Activated CD4-positive, CD25-positive, alpha-beta regulatory T cell treated with anti-CD3 and anti-CD28 coated beads, Interleukin-2, amount 50 U/mL, for 24 hours (primary cell): ENCODE measurements around the gene DENND1B.

Experiments used
- ATAC-seq, 2 donors: fragments of 150-1000 bp; cut with Tn5 transposase; one replicate each; pipeline ENCODE4 v1.10.0; 2021; ENCODE audit warnings: mild to moderate bottlenecking in 1 of 2, moderate library complexity in 1 of 2

Gene DENND1B

GRCh38 chr1:197775282-197776262 lies at the start of gene DENND1B:
TSS of gene DENND1B (minus strand) at chr1:197775480. CDS start at chr1:197775155, 325 bp downstream.
- peak; percentile 66 to 69 for ATAC-seq

GRCh38 chr1:197814306-197814705 lies 39.0 kb upstream of the DENND1B start:
- ATAC-seq, result no peak

GRCh38 chr1:197813741-197814140 lies 38.5 kb upstream of the DENND1B start:
- no peak for ATAC-seq

- ATAC-seq, result no peak
Observed at GRCh38 chr1:197811769-197812168, 36.5 kb upstream of the DENND1B start.

GRCh38 chr1:197810812-197811211 lies 35.5 kb upstream of the DENND1B start:
- no peak for ATAC-seq

- ATAC-seq, result peak in 1 of 2 donors; percentile 36
Observed at GRCh38 chr1:197808880-197809279, 33.6 kb upstream of the DENND1B start.

GRCh38 chr1:197807739-197808453 lies 32.6 kb upstream of the DENND1B start:
- no peak for ATAC-seq

GRCh38 chr1:197807216-197807615 lies 31.9 kb upstream of the DENND1B start:
- ATAC-seq, result no peak

- ATAC-seq, result no peak
Observed at GRCh38 chr1:197806718-197807117, 31.4 kb upstream of the DENND1B start.

- ATAC-seq, result no peak
Observed at GRCh38 chr1:197801684-197802083, 26.4 kb upstream of the DENND1B start.

GRCh38 chr1:197801111-197801482 lies 25.8 kb upstream of the DENND1B start:
- ATAC-seq, result no peak

GRCh38 chr1:197800379-197801110 lies 25.3 kb upstream of the DENND1B start:
- no peak for ATAC-seq

GRCh38 chr1:197799271-197799670 lies 24.0 kb upstream of the DENND1B start:
- ATAC-seq, result no peak

- ATAC-seq, result no peak
Observed at GRCh38 chr1:197798492-197798891, 23.2 kb upstream of the DENND1B start.

- no peak for ATAC-seq
Observed at GRCh38 chr1:197797010-197797409, 21.7 kb upstream of the DENND1B start.

- no peak for ATAC-seq
Observed at GRCh38 chr1:197788741-197789739, 13.8 kb upstream of the DENND1B start.

GRCh38 chr1:197787623-197788536 lies 12.6 kb upstream of the DENND1B start:
- ATAC-seq, result no peak

GRCh38 chr1:197787056-197787455 lies 11.8 kb upstream of the DENND1B start:
- ATAC-seq, result no peak

- no peak for ATAC-seq
Observed at GRCh38 chr1:197786280-197786679, 11.0 kb upstream of the DENND1B start.

GRCh38 chr1:197783510-197783948 lies 8.2 kb upstream of the DENND1B start:
- ATAC-seq, result no peak
